Measurements from ENCODE around the gene LRRC8C.

DNA sequence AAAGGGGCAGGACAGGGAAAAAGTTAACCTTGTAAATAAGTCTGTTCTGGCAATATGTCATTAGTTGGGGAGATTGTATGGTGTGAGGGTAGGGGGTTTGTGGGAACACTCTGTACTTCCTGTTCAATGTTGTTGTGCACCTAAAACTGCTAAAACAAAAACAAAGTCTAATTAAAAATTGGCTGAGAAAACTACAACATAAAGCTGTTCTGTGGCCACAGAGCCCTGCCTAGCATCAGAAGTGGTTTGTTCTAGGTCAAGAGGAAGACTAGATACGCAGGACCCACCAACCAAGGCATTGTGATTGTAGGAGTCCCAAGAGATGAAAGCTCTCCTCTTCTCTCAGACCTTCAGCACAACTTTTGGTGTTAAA is 106.9 kb downstream of the LRRC8C start:
- no peak for TF ChIP-seq TAF1 (conservative IDR thresholded peaks at IDR 0.05)
- no peak for TF ChIP-seq HNF4A (conservative IDR thresholded peaks at IDR 0.05)
- TF ChIP-seq, protein P1, sequence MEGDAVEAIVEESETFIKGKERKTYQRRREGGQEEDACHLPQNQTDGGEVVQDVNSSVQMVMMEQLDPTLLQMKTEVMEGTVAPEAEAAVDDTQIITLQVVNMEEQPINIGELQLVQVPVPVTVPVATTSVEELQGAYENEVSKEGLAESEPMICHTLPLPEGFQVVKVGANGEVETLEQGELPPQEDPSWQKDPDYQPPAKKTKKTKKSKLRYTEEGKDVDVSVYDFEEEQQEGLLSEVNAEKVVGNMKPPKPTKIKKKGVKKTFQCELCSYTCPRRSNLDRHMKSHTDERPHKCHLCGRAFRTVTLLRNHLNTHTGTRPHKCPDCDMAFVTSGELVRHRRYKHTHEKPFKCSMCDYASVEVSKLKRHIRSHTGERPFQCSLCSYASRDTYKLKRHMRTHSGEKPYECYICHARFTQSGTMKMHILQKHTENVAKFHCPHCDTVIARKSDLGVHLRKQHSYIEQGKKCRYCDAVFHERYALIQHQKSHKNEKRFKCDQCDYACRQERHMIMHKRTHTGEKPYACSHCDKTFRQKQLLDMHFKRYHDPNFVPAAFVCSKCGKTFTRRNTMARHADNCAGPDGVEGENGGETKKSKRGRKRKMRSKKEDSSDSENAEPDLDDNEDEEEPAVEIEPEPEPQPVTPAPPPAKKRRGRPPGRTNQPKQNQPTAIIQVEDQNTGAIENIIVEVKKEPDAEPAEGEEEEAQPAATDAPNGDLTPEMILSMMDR (IDR thresholded peaks at IDR 0.05; ENCODE audit: low read depth, low read length, missing input control): no peak
- TF ChIP-seq, protein P2, sequence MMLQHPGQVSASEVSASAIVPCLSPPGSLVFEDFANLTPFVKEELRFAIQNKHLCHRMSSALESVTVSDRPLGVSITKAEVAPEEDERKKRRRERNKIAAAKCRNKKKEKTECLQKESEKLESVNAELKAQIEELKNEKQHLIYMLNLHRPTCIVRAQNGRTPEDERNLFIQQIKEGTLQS (IDR thresholded peaks at IDR 0.05): no peak
- no peak for TF ChIP-seq RAD21 (IDR thresholded peaks at IDR 0.05)
- TF ChIP-seq SP1 (IDR thresholded peaks at IDR 0.05): no peak
- TF ChIP-seq MAX (IDR thresholded peaks at IDR 0.05): no peak
- no peak for TF ChIP-seq GABPA (IDR thresholded peaks at IDR 0.05 in 1 of 2, conservative IDR thresholded peaks at IDR 0.05 in 1 of 2)

Measured in liver (tissue), 3 donors.